GM10248 (cell line): Measurements from ENCODE around the gene CAMK2G.

Experiments
- CTCF ChIA-PET: fragments of 300-600 bp; sonication (Branson Sonifier 250); formaldehyde crosslinking; extraction: SDS; loops from one replicate; lab custom pipeline; 2021; ENCODE audit warnings: antibody characterized with exemption; lab: Yijun Ruan, JAX
- POLR2A ChIA-PET: fragments of 350-650 bp; sonication (Branson Sonifier 250); formaldehyde crosslinking; extraction: SDS; loops from one replicate; lab custom pipeline; 2020; ENCODE audit warnings: antibody characterized with exemption; lab: Yijun Ruan, JAX
- DNase-seq: peaks from one replicate; pipeline ENCODE4 v3.0.0; 2012; ENCODE audit errors: extremely low spot score
- TF ChIP-seq, protein P1 (sequence below): IDR thresholded peaks from 2 replicates; pipeline ENCODE4 v1.5.1; 2012; ENCODE audit warnings: mild to moderate bottlenecking, low read depth; ENCODE audit errors: extremely low read depth, missing control alignments, control extremely low read depth

The CAMK2G gene

DNA sequence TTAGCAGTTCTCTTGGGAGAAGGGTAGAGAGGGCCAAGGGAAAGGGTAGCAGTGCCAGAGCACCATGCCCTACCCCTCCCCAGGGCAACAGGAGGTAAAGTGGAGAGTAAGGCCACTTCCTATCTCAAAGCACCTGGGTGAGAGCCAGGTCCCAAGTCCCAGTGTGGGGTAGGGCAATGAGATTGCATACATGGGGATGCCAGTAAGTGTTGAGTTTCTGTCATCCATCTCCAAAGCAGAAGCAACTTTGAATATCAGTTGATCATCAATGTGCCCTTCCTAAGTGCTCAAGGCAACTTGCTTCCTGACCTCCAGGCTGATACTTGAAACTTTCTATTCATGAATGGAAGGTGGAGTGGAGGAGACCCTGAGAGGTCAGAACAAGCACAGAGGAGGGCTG, 2.2 kb upstream of the CAMK2G start:
- no peak for DNase-seq
- CTCF ChIA-PET: interaction anchor here (1.2 to 19.3 kb wide), 7 partner anchors 10 to 347 kb away, joined by 3 to 566 read pairs (median 72); no protein-coding TSS in a partner anchor
- POLR2A ChIA-PET: no interaction called here
- TF ChIP-seq, protein P1, sequence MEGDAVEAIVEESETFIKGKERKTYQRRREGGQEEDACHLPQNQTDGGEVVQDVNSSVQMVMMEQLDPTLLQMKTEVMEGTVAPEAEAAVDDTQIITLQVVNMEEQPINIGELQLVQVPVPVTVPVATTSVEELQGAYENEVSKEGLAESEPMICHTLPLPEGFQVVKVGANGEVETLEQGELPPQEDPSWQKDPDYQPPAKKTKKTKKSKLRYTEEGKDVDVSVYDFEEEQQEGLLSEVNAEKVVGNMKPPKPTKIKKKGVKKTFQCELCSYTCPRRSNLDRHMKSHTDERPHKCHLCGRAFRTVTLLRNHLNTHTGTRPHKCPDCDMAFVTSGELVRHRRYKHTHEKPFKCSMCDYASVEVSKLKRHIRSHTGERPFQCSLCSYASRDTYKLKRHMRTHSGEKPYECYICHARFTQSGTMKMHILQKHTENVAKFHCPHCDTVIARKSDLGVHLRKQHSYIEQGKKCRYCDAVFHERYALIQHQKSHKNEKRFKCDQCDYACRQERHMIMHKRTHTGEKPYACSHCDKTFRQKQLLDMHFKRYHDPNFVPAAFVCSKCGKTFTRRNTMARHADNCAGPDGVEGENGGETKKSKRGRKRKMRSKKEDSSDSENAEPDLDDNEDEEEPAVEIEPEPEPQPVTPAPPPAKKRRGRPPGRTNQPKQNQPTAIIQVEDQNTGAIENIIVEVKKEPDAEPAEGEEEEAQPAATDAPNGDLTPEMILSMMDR: no peak

DNA sequence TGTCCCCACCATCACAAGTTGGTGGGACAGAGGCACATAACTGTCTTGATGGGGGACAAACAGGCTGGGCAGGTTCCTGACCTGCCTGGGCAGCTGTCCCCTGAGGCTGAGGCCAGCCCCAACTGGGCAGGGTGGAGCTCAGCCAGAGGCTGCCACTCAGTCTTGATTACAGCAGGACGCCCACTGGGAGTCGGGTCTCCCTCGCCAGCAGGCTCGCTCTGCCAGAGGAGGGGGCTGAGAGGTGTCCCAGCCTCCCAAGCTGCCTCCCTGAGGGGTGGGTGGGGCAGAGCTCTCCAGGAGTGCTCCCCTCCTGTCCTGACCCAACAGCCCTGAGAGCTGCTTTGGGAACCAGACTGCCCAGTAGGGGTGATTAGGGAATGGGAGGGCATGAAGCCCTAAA, 1.8 kb upstream of the CAMK2G start:
- TF ChIP-seq, protein P1: no peak
- no peak for DNase-seq
- POLR2A ChIA-PET: no interaction called here
- CTCF ChIA-PET: interaction anchor here (2.2 to 19.3 kb wide), 3 partner anchors 11 to 61 kb away, joined by 8 to 566 read pairs (median 383); no protein-coding TSS in a partner anchor

DNA sequence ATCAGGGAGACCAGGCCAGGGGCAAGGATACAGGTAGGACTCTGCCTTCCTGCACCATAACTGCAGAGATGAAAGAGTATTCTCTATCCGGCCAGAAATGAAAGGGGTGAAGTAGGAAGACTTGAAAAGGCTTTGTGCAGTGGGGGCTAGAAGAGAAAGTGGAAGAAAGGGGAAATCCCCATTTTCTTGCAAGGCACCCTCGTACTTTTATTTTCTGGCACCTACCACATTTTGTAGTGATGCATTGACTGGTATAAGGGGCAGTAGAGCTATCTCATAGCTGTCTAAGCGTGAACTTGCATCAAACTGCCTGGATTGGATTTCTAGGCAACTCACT, 752 bp upstream of the CAMK2G start:
- POLR2A ChIA-PET: no interaction called here
- TF ChIP-seq, protein P1: no peak
- peak; percentile 60 for DNase-seq
- CTCF ChIA-PET: interaction anchor here (1.1 to 19.3 kb wide), 7 partner anchors 9 to 228 kb away, joined by 3 to 566 read pairs (median 5); partner anchors contain the start of gene CHCHD1

DNA sequence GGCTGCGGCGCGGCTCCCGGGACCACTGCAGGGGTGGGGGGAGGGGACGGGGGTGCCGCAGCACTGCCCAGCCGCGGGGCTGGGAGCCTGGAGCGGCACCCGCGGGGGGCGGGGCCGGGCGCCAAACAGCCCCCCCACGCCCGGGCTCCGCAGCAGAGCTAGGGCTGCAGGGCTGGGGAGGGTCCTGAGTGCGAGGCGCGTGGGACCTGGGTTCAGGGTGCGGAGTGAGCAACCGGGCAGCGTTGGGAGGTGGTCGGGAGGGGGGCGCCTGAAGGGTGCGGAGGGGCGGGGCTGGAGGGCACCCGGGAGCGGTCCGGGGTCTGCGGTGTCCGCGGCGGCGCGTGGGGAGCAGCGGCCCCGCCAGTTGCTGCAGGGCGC, 528 bp downstream of the CAMK2G start:
- TF ChIP-seq, protein P1: no peak
- DNase-seq: no peak
- ChIA-PET CTCF (interaction anchor here (1.2 to 19.3 kb wide), 5 partner anchors 8 to 83 kb away, joined by 4 to 566 read pairs (median 5); no protein-coding TSS in a partner anchor), POLR2A (no interaction called here)

DNA sequence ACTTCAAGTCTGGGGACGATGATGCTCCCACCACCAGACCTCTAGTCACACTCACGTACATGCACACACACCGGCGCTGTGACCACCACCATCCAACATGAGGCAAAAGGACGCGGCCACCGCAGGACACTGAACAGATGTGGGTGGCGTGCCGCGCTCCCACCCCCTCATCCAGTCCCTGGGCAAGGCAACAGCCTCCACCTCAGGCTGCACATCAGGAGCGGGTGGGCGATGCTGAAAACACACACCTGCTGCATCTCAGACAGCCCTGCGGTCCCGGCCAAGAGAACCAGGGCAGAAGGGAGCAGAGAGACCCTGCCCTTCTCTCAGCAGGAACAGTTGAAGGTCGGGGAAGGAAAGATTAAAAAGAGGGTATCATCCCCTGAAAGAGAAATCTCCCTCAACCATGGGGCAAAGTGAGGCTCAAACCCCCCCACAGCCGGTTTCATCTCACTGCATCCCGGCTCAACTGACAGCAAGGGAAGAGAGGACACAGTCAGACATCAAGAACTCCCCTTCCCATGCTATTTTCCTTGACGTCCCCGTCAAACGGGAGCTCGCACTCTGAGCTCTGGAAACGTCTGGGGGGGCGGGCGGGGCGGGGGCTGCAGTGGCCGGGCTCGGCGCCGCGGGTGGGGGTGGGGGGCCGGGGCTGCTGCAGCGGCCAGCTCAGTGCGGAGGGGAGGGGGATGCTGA, 1.1 kb downstream of the CAMK2G start:
- CTCF ChIA-PET: interaction anchor here (1.2 to 11.0 kb wide), 3 partner anchors 13 to 83 kb away, joined by 4 to 383 read pairs (median 4); no protein-coding TSS in a partner anchor

DNA sequence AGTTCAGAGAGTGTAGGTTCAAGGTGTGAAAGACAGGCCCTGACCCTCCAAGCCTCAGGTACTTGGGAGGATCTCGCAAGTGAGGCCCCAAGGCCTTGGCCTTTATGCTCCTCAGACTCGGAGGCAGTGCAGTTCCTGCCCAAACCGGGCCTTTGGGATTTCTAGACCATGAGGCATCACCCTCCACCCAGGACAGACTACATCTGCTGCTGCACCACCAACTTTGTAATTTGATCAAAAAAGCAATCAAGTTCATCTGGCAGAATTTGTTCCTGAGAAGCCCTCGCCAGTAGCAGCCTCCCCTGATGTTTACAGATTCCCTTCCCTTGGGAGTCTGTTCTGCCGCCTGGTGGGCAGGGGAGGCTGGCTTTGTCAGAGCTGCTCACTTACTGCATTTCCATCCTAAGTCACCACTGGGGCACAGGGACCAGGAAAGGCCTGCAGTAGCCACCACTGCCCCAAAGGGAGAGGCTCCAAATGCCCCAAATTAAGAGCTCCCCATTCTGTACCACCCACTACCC, 2.1 kb downstream of the CAMK2G start:
- TF ChIP-seq, protein P1: no peak
- DNase-seq: no peak
- ChIA-PET CTCF (interaction anchor here (1.1 to 1.5 kb wide), 2 partner anchors 7 to 10 kb away, joined by 4 to 6 read pairs; no protein-coding TSS in a partner anchor), POLR2A (no interaction called here)

More for the DNA sequence above, 1.1 kb downstream of the CAMK2G start:
- TF ChIP-seq, protein P1: no peak
- no peak for DNase-seq
- POLR2A ChIA-PET: no interaction called here
